ENCODE data around the gene CEP350. TPM values are rescaled to one million over a fixed set of nuclear protein-coding genes. Genes with fewer than 3 reads are reported as not detected.
A peak's percentile ranks its signal among the peaks of the same experiment; 100 is the strongest.
"Not testable (repeated sequence)": the region's sequence is repeated elsewhere in the genome, so short reads cannot be mapped to it uniquely, and the experiment has no call there.

The CEP350 gene
- total RNA-seq, 1 experiment from 2014 or later = 39.7 TPM

- peak; percentile 51 for DNase-seq (ENCODE audit: low read depth)
Measured at GRCh38 chr1:179938752-179939151, 15.9 kb upstream of the CEP350 start.

GRCh38 chr1:179939941-179940340 lies 14.7 kb upstream of the CEP350 start:
- DNase-seq (ENCODE audit: low read depth) = no peak

GRCh38 chr1:179941454-179941853 lies 13.2 kb upstream of the CEP350 start:
- peak; percentile 29 for DNase-seq (ENCODE audit: low read depth)

- no peak for DNase-seq (ENCODE audit: low read depth)
Measured at GRCh38 chr1:179950651-179951050, 4.0 kb upstream of the CEP350 start.

- DNase-seq (ENCODE audit: low read depth) = no peak
Measured at GRCh38 chr1:179951383-179952144, 3.0 kb upstream of the CEP350 start.

- DNase-seq (ENCODE audit: low read depth) = no peak
Measured at GRCh38 chr1:179952186-179952585, 2.4 kb upstream of the CEP350 start.

- DNase-seq (ENCODE audit: low read depth) = peak; percentile 66
Measured at GRCh38 chr1:179953974-179954492, 577 bp upstream of the CEP350 start.

GRCh38 chr1:179955287-179955680 lies 674 bp downstream of the CEP350 start:
- DNase-seq (ENCODE audit: low read depth) = peak; percentile 13

- DNase-seq (ENCODE audit: low read depth) = no peak
Measured at GRCh38 chr1:179955731-179956130, 1.1 kb downstream of the CEP350 start.

- no peak for DNase-seq (ENCODE audit: low read depth)
Measured at GRCh38 chr1:179958359-179958758, 3.7 kb downstream of the CEP350 start.

GRCh38 chr1:179962168-179962567 lies 7.6 kb downstream of the CEP350 start:
- DNase-seq (ENCODE audit: low read depth) = not testable (repeated sequence)

GRCh38 chr1:179966551-179966950 lies 11.9 kb downstream of the CEP350 start:
- DNase-seq (ENCODE audit: low read depth) = no peak

GRCh38 chr1:179968284-179968993 lies 13.8 kb downstream of the CEP350 start:
- DNase-seq (ENCODE audit: low read depth) = no peak

- no peak for DNase-seq (ENCODE audit: low read depth)
Measured at GRCh38 chr1:179968994-179969919, 14.6 kb downstream of the CEP350 start.

- DNase-seq (ENCODE audit: low read depth) = peak; percentile 60
Measured at GRCh38 chr1:179969962-179970361, 15.4 kb downstream of the CEP350 start.

- no peak for DNase-seq (ENCODE audit: low read depth)
Measured at GRCh38 chr1:179971563-179972496, 17.2 kb downstream of the CEP350 start.

GRCh38 chr1:179973198-179974110 lies 18.8 kb downstream of the CEP350 start:
- no peak for DNase-seq (ENCODE audit: low read depth)

- no peak for DNase-seq (ENCODE audit: low read depth)
Measured at GRCh38 chr1:179976970-179977651, 22.5 kb downstream of the CEP350 start.

Measured in LHCN-M2 (cell line).